A673 (cell line): ENCODE results near the gene ARPC1B.

Source experiments
- CTCF ChIP-seq: fragments of 300-800, 200-600 bp; sonication (generic); conservative IDR thresholded peaks from 2 replicates; pipeline ENCODE4 v1.5.1; 2017; ENCODE audit warnings: low read depth, mild to moderate bottlenecking, antibody characterized with exemption, low read length, moderate library complexity, mixed read lengths
- EZH2 ChIP-seq: fragments of 200-600 bp; sonication (generic); IDR thresholded peaks from 2 replicates; pipeline ENCODE4 v1.6.1; 2017; ENCODE audit warnings: borderline replicate concordance, low read depth, mild to moderate bottlenecking, mixed read lengths, antibody characterized with exemption, low read length; ENCODE audit not compliant: poor library complexity, severe bottlenecking

- no peak for TF ChIP-seq CTCF
- no peak for TF ChIP-seq EZH2
Measured at GRCh38 chr7:99357701-99358490, 16.6 kb upstream of the ARPC1B start.
